HG03064 (cell line): Measurements from ENCODE around the gene CDC20.
A peak's percentile ranks its signal among the peaks of the same experiment; 100 is the strongest.

Experiments
- ATAC-seq: cut with Tn5 transposase; IDR thresholded peaks from one replicate; pipeline ENCODE4 v1.9.1; 2021; ENCODE audit warnings: low read depth; ENCODE audit not compliant: unreplicated experiment

CDC20 gene

DNA sequence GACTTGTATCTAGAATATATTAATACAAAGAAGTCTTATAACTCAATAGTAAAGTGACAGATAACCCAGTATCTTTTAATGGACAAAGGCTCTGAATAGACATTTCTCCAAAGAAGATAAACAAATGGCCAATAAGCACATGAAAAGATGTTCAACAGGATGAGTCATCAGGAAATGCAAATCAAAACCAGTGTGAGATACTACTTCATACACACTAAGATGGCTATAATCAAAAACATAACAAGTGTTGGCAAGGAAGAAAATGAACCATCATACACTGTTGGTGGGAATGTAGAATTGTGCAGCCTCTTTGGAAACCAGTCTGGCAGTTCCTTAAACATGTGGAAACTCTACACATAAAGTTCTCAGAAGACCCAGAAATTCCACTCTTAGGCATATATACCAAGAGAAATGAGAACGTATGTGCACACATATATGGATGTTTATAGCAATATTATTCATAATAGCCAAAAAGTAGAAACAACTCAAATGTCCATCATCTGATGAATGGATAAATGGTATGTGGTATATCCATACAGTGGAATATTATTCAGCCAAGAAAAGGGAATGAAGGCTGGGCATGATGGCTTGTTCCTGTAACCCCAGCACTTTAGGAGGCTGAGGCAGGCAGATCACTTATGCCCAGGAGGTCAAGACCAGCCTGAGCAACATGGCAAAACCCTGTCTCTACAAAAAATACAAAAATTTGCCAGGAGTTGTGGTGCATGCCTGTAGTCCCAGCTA, 31.1 kb upstream of the CDC20 start:
- no peak for ATAC-seq

DNA sequence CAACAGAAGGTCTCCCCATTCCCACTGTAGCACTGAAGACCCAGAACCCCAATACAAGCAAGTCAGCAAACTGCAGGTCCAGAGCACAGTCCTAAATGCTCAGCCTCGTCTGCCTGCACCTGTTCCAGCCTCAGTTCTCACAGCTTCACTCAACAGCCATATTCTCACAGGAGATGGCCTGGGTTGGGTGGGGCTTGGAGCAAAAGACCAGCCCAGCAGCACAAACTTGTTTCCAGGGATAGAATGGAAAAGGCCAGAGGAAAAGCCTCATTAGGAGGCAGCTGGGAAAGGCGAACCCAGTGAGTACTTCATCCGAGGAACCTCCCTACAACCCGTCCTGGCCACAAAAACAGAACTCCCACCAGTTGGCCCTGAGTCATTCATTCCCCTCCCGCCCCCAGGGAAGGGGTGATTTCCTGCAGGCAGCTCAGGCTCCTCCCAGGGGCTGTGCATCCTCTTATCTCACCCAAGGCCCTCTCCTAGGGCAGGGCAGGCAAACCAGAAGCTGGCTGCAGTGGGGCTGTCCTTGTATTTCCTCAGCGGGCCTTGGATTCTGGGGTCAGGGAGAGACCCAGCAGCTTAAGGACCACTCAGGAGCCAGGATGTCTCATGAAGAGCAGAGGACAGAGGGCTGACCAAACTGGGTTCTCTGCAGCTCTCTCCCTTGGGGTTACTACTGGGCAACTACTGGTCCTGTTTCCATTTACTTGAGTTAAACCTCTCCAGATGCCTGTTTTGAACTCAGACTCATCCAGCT, 28.6 kb upstream of the CDC20 start:
- no peak for ATAC-seq

DNA sequence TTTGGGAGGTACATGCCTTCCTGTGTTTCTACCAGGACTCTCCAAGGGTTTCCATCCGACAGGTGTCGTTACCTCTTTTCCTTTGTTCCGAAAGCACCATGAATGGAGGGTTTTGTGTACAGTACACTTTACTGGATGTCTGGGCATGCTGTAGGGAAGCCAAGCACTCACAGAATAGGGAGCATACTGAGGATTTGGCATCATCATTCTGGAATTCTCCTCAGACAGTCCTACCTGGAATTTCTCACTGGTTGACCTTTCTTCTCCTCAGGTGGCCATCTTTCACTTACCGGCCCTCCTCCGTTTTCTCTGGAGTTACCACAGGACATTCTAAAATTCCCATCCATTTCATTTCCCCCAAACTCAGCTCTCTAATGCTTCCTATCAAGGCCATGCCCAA, 27.1 kb upstream of the CDC20 start:
- no peak for ATAC-seq

DNA sequence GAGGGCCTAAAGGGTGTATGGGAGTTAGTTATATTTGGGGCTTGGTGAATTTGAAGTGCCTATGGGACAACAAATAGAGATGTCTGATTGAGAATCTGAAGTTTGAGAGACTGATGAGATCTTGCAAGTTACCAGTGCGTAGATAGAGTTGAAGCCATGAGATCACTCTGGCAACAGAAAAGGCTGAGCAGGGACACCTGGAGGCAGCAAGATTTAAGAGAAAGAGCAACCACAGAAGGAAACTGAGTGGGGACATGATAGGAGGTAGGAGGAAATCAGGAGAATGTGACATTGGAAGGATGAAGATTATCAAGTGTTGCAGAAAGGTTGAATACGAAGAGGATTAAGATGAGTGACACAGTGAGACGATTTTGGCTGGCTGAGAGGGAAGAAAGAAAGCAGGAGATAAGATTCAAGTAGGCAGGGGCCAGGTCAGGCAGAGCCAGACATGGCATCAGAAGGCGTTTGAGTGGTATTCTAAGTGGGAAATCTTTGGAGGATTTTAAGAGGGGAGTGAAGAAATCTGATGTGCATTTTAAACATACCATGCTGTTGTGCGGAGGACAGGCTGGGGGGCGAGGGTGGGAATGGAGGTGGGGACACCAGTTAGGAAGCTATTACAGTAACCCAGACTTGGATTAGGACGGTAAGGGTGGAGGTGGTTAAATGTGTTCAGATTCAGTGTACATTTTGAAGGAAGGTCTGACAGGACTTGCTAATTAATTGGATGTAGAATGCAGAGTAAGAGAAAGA, 24.2 kb upstream of the CDC20 start:
- no peak for ATAC-seq

DNA sequence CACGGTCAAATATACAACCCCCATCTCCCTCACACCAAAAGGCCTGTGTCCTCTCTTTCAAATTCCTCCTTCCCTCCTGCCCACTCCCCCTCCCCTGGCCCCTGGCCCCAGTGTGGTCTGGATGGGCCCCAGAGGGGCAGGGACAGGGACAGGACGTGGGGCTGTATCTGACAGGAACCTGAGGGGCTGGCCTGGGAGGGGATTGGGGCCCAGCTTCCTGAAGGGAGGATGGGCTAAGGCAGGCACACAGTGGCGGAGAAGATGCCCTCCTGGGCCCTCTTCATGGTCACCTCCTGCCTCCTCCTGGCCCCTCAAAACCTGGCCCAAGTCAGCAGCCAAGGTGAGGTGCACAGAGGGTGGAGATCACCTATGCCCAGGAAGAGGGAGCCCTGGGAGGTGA, 21.2 kb upstream of the CDC20 start, which contains the start of gene MPL:
Gene MPL (plus strand): TSS at position 231 of the 400 bp plus-strand sequence. CDS start 31 bp downstream, at position 262.
- ATAC-seq: no peak

DNA sequence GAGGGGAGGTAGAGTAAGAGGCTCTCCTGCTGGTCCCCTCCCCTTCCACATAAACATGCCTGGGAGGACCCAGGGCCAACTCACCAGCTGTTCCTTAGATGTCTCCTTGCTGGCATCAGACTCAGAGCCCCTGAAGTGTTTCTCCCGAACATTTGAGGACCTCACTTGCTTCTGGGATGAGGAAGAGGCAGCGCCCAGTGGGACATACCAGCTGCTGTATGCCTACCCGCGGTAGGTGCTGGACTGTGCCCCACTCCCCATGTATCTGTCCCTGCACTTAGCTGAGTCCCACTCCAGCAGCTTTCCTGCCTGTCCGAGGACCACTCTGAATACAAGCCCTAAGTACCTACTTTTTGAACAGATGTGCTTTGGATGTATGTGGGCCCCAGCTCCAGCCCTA, 20.8 kb upstream of the CDC20 start:
- no peak for ATAC-seq

DNA sequence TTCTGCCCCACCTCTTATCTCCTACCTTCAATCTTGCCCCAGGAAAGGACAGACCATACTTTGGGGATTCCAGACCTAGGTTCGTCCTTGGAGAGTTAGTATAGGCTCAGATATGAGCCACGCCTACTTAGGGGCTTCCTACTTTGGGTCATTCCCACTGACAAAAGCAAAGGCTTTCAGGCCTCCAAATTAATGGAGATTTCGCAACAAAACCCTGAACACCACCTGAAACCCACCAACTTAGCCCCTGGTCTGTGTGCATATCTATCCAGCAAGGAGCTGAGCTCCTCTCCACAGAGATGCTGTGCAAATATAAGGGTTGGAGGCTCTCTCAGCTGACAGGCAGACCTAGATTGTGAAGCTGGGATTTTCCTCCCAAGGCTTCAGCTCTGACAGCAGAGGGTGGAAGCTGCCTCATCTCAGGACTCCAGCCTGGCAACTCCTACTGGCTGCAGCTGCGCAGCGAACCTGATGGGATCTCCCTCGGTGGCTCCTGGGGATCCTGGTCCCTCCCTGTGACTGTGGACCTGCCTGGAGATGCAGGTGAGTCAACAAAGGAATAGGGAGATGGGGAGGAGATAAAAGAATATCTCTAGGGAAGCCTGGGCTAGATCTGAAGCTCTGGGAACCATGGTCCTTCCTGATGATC, 19.1 kb upstream of the CDC20 start:
- no peak for ATAC-seq

DNA sequence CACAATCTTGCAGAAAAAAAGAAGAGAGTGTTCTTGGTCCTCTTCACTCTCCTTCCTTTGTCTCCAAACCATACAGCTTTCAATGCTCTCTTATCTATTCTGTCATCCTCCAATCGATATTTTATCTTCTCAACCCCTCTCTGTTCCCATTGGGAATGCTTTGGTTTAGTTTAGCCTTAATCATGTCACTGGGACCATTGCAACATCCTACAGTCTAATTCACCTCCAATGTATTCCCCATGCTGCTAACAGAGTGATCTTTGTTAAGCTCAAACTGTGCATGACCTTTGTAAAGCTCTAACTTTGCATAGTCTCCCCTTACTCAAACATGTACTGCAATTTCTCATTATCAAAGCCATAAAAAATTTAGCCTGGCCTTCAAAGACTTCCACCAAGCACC, 18.2 kb upstream of the CDC20 start:
- ATAC-seq: no peak

DNA sequence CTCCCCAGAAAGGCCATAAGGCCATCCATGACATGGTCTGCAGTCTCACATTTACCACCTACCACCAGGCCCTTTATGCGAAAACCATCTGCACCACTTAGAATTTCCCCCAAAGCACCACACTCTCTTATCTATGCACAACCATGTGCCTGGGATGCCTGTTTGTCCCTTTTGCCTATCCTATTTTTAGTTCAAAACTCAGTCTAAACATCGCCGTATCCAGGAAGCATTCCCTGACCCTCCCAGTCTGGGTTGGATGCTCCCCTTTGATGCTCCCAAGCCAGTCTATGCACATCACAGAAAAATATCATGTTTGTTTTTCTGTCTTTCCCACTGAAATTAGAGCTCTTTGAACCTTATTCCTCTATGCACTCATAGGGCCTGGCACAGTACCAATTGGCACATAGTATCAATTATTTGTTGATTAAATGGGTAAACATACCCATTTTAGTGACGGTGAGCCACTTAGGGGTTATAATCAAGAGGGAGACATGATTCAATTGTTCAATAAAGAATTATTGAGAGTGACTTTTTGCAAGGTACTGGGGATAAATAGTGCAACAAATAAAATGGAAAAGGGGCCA, 14.4 kb upstream of the CDC20 start:
- no peak for ATAC-seq

DNA sequence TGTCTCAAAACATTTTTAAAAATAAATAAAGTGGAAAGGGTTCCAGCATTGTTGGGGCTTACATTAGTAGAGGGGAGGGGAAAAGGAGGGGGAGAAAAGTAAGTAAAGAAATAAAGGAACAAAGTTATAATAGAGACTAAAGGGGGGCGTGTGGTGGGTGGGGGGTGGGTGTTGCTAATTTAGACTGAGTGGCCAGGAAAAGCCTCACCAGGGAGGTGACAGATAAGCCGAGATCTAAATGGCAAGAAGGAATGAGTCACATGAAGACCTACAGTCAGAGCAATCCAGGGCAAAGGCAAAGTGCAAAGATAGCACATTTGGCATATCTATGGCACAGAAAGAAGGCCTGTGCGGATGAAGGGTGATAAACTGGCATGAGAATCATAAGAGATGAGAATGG, 13.7 kb upstream of the CDC20 start:
- no peak for ATAC-seq

DNA sequence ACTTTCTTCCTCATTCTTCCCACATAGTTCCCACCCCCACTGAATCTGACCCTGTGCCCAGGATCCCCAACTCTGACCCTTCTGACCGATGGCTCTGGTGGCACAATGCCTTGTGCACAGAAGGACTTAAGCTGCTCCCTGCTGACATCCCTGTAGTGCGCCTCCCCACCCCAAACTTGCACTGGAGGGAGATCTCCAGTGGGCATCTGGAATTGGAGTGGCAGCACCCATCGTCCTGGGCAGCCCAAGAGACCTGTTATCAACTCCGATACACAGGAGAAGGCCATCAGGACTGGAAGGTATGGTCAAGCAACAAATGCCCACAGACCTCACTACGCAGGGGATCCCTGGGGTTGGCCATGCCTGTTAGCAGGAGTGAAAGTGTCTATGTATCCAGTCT, 12.1 kb upstream of the CDC20 start:
- no peak for ATAC-seq

DNA sequence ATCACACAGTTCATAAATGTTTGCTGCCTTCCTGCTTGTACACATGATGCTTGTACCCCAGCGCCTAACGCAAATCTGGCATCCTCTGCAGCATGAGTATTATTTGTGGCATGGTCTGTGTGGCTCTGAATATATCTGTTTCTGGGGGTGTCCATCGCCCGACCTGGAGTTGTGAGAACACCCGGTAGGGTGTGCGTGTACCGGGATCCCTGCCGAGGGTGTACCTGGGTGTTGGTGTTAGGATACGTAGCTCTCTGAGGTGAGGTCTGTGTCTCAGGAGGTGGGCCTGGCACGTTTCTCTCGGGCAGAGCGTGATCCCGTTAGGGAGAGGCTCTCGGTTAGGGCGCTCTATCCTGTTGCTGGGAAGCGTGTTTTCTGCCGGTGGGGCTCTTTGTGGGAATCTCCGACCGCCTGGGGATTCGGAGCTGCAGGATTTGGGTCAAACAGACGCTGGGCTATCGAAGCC, 10.4 kb upstream of the CDC20 start:
- no peak for ATAC-seq

DNA sequence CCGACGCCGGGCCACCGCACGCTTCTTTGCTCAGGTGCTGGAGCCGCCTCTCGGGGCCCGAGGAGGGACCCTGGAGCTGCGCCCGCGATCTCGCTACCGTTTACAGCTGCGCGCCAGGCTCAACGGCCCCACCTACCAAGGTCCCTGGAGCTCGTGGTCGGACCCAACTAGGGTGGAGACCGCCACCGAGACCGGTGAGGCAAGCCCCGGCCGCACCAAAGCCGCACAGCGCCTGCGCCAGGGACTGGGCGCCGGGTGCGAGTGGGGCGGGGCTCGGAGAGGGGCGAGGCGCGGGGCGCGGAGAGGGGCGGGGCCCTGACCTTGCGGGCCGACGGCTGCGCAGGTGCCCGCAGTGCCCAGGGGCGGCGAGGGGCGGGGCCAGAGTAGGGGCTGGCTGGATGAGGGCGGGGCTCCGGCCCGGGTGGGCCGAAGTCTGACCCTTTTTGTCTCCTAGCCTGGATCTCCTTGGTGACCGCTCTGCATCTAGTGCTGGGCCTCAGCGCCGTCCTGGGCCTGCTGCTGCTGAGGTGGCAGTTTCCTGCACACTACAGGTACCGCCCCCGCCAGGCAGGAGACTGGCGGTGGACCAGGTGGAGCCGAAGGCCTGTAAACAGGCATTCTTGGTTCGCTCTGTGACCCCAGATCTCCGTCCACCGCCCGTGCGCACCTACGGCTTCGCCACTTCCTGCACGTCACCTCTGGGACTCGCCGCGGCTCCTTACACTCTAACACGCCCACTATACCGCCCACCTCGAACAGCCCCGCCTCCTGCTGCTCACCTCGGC, 9.8 kb upstream of the CDC20 start:
- peak; percentile 65 for ATAC-seq

DNA sequence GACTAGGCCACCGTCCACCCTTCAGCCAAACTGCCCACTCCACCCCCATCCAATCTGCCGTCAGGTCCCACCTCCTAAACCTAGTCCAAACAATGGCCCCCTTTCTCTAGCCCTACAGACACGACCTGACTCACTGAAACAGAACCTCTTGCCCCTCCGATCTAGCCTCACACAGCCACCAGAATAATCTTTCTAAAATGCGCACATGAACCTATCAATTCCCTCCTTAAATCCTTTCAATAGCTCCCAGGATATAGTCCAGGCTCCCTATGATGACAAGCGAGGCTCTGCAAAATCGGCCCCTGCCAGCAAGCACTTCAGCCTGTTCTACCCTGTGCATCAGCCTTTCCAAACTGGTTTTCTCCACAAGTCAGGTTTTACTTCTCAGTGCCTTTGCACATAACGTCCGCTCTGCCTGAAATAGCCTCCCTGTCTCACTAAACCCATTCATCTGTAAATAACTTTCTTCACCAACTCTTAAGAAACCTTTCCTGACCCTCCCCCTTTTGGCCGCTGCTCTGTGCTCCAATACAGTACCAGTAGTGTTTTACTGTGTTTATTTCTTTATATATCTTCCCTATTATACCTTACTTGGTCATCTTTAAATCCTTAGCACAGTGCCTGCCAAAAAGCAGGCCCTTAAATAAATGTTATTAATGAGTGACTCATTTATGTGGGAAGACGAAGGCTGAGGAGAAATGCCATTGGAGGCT, 9.0 kb upstream of the CDC20 start:
- no peak for ATAC-seq

DNA sequence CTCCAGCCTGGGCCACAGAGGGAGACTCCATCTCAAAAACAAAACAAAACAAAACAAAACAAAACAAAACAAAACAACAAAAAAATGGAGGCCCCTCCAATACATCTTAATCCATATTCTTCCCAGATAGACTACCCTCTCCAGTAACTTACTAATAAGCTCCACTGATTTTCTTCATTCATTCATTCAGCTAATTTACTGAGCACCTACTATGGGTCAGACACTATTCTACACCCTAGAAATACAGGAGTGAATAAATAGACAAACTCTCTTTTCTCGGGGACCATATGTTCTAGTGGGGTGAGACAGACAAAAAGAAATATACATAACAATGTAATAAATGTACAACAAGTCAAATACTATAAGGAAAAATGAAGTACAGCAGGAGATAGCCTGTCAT, 7.8 kb upstream of the CDC20 start:
- no peak for ATAC-seq

DNA sequence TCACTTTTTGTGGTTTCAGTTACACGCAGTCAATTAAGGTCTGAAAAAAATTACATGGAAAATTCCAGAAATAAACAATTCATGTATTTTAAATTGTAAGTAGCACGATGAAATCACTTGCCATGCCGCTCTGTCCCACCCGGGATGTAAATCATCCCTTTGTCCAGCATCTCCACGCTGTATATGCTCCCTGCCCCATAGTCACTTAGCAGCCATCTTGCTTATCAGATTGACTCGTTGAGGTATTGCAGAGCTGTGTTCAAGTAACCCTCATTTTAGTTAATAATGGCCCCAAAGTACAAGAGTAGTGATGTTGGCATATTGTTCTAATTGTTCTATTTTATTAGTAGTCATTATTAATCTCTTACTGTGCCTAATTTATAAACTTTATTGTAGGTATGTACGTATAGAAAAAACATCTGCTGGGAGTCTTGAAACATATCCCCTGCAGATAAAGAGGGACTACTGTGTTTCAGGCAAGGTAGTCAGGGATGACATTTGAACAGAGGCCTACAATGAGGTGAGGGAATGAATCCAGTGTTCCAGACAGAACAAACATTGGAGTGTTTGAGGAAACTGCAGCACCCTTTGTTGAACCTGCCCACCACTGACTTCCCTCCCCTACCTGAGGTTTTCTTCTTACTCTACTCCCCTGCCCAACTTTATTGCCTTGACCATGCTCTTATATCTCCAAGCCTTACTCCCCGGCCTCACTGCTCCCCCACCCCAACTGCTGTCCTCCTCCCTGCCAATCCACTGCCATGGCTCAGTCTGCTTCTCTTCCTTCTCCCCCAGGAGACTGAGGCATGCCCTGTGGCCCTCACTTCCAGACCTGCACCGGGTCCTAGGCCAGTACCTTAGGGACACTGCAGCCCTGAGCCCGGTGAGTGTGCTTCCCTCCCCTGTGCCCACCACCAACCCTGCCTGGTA, 7.1 kb upstream of the CDC20 start:
- no peak for ATAC-seq

DNA sequence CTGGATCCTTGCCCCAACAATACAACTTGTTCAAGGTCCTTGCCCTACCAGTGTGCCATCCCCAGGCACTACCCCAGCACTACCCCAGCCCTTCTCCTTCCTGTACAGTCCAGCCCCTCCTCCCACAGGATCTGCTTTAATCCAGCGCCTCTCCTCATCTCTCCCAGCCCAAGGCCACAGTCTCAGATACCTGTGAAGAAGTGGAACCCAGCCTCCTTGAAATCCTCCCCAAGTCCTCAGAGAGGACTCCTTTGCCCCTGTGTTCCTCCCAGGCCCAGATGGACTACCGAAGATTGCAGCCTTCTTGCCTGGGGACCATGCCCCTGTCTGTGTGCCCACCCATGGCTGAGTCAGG, 6.5 kb upstream of the CDC20 start:
- ATAC-seq: no peak

DNA sequence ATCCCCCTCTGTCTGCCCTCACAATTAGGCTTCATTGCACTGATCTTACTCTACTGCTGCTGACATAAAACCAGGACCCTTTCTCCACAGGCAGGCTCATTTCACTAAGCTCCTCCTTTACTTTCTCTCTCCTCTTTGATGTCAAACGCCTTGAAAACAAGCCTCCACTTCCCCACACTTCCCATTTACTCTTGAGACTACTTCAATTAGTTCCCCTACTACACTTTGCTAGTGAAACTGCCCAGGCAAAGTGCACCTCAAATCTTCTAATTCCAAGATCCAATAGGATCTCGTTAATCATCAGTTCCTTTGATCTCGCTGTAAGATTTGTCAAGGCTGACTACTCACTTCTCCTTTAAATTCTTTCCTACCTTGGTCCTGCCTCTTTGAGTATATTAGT, 5.9 kb upstream of the CDC20 start:
- no peak for ATAC-seq
